Stimulated activated CD4-positive, alpha-beta T cell treated with anti-CD3 and anti-CD28 coated beads, Interleukin-1b, Interleukin-23, amount 100 ng/mL, for 48 hours (primary cell): Measurements from ENCODE around the gene SPOP.
"Not testable (repeated sequence)": the region's sequence is repeated elsewhere in the genome, so short reads cannot be mapped to it uniquely, and the experiment has no call there.

Source experiments
- DNase-seq: peaks from one replicate; pipeline ENCODE4 v3.0.0-alpha.2; 2020

SPOP gene

GRCh38 chr17:49646391-49647255 lies 31.3 kb downstream of the SPOP start:
- peak; percentile 54 for DNase-seq

DNA sequence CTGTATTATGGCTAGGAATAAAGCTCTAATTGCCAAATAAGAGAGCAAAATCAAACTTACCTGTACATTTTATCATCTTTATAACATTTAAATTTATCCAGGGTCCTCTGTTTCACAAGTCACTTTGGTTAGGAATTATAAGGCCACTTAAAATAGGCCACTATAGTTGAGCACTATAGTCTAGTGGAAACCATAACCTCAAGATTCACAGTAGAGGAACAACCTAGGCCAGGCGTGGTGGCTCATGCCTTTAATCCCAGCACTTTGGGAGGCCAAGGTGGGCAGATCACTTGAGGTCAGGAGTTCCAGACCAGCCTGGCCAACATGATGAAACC lies 31.9 kb downstream of the SPOP start:
- not testable (repeated sequence) for DNase-seq

DNA sequence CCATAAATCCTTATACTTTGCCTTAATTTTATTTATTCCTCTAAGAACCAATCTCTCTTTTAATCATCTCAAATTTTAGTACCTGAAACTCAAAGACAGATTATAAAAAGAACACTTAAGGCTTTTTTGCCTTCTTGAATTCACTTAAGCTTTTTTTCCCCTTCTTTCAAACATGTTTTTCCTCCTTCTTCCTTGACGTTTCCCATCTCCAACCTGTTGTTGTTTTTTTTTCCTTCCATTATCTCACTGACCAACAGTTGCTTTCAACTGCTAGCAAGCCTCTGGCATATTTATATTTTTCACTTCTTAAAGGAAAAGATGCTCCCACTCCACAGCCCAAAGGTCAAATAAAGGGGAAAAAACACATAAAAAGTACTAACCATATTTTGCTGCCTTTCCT lies 32.2 kb downstream of the SPOP start:
- no peak for DNase-seq

DNA sequence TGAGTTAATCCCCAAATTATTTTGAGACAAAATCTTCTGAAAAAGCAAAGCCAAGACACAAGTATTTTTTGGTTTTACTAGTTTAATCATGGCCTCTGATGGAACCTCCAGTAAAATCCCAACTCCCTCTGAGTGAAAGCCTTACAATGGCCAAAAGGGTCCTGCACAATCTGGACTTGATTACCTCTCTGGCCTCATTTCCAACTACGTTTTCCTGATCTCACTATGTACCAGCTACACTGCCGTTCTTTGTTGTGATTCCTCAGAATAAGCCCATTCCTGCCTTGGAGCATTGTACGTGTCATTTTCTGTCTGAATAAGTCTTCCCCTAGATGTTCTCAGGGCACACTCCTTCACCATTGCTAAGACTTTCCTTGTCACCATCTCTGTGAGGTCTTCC lies 37.3 kb downstream of the SPOP start:
- DNase-seq: no peak

DNA sequence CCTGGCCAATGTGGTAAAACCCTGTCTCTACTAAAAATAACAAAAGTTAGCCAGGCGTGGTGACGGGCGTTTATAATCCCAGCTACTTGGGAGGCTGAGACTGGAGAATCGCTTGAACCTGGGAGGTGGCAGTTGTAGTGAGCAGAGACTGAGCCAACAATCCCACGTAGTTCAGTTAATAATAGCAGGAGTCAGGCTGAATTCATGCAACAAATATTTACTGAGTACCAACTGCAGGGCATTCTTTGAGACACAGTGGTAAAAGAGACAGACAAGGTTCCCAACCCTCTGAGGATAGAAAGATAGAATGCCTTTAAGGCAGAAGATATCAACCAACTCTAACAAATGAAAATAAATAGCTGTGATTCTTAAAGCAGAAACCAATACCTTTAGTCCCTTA lies 39.1 kb downstream of the SPOP start:
- DNase-seq: no peak

DNA sequence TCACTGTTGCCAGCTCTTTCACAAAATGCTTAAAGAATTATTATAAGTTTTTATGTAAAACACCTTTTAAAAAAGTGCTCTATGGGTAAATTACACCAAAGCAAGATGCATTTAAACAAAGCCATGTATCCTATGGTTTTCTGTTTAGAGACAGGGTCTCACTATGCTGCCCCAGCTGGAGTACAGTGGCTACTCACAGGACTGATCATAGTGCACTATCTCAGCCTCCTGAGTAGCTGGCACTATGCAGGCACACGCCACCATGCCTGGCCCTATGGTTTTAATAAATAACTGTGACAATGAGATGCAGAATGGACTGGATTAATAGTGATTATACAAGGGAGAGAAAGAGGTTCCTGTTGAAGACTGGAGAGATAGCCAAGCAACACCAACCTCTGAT lies 40.2 kb downstream of the SPOP start:
- DNase-seq: no peak

- DNase-seq: no peak
Observed at GRCh38 chr17:49637050-49637449, 40.8 kb downstream of the SPOP start.

DNA sequence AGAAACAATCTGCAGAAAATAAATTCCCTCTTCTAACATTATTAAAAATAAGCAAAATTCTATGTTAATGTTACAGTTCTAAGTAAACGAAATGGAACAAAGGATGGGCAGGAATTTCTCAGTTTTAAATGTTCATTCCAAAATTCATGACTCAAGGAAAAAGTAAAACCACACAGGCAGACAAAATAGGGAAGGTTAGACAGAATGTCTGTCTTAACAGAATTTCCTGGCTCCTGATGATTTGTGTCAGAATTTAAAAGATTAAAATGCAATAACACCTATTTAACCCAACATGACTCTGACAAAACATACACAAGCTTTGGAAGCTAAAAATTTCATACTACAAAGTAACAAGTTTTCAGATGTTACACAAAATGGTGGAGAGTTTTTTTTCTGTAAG lies 42.8 kb downstream of the SPOP start:
- DNase-seq: no peak

- no peak for DNase-seq
Observed at GRCh38 chr17:49634485-49634860, 43.4 kb downstream of the SPOP start.

- no peak for DNase-seq
Observed at GRCh38 chr17:49633762-49634484, 44.0 kb downstream of the SPOP start.

DNA sequence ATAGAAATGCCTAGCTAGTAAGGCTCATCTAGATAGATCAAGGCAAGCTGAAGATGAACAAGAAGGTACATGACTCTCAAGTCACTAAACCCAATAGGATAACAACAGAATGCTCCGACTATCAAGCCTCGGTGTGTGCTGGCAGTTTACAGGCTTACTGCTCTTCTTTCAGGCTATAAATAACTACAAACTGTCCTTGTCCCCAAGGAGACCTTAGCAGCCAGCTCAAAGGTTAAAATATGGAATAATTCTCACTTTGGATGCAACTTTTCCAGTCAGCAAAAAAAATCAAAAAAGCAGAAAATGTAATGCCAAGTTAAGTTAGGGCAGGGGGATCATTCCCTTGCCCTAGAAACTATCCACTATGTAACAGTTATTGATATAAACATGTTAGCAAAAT lies 44.6 kb downstream of the SPOP start:
- DNase-seq: no peak

DNA sequence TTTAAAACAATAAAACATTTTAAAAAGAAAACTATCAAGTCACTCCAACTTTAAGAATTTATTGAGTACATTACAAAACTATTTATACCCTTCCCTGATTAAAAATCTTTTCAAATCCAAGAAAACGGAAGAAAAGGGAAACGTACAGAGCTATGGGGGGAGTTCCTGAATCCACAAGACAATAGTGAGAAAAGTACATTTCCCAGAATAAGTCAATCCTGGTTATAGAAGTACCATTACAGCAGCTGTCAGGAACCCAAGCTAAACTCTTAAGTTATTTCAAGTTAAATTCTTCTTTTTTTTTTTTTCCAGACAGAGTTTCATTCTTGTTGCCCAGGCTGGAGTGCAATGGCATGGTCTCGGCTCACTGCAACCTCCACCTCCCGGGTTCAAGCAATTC lies 45.7 kb downstream of the SPOP start:
- no peak for DNase-seq

DNA sequence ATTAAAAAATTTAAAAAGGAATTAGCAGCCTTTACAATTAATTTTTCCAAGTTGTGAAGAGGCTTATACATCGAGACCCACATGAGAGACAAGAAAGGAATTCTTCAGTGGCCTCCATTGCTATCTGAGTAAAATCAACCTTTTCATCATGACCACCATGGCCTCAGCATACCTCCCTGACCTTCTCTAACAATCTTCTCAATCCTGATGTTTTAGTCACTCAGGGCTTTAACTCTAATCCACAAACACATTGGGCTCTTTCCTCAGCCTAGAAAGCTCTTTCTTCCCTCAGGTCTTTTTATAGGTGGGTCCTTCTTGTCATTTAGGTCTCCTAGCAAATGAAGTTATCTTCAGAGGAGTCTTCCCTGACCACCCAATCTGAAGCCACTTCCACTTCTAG lies 46.4 kb downstream of the SPOP start:
- no peak for DNase-seq

DNA sequence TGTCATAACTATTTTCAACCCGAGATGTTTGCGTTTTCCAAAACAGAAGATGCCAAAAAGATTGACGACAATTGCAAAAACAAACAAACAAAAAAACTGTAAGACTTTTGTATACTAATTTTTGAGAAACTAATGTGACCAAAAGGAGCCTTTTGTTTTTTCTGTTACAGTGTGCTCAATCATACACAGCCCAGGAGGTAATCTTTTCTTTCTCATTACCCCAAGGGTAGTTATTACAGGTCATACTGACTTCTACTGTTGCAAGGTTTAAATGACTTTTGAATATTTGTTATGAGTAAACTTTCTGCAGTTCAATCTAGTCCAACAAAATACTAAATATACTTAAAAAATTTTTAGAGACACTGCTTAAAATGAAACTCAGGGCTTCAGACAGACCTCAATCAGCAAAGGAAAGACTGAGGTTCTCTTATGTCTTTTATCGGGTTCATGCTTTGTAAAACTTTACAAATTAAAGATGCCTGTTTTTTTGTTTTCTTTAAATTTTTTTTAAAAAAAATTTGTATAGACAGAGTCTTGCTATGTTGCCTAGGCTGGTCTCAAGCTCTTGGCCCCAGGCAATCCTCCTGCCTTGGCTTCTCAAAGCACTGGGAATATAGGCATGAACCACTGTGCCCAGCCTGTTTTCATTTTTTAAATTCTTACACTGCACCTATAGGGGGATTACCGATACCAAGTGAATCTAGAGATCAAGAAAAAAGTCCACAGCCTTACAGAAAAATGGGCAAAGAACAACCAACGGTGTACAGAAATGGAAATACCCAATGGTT lies 47.6 kb downstream of the SPOP start:
- no peak for DNase-seq

- no peak for DNase-seq
Observed at GRCh38 chr17:49629447-49629846, 48.5 kb downstream of the SPOP start.

- DNase-seq: no peak
Observed at GRCh38 chr17:49624896-49625295, 53.0 kb downstream of the SPOP start.

DNA sequence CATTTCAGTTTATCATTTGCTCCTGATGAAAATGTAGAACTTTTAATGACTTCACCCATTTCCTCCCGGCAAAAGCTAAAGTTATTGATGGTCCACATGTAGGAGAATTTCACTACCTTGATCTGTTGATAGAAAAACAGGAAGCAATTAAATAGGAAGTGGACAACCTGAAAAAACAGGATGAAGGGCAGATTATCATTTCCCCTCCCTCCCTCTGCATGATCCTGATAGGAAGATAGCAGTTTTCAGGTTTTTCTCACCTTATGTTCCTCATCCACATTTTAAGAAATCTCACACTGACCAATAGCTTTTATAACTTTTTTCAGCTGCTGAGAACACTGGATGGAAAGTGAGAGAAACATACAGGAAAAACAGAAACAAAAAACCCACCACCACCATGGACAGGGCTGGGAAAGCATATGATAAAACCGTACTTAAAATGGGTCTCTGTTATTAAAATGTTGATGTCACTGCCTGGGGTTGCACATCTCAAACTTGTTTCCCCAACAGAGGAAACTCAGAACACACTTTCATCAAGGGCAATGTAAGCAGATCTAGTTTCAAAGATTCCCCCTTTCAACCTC lies 55.9 kb downstream of the SPOP start:
- no peak for DNase-seq

- no peak for DNase-seq
Observed at GRCh38 chr17:49621420-49621819, 56.5 kb downstream of the SPOP start.

GRCh38 chr17:49618028-49618611 lies 59.8 kb downstream of the SPOP start:
- DNase-seq: no peak

DNA sequence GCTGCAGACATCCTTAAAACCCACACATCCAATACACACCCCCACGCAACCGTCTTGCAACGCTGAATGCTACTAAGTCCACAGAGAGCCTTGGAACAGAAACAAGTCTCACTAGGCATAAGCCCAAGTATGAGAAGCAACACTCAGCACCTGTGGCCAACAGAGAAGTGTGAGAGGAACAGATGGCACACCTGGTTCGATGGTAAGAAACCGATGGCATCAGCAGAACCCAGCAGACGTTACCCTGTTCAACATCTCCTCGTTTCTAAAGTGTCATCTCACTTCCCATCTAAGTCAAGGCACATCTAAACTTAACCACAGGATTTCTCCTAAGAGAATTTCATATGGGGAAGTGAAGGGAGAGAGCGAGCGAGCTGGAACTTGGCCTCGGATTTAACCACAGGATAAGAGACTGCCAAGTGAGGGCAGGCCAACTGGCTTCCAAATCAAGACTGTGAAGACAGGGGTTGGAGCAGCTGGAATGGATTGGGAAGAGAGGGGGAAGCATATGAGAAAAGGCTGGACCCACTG lies 61.2 kb downstream of the SPOP start:
- DNase-seq: no peak

GRCh38 chr17:49616086-49616485 lies 61.8 kb downstream of the SPOP start:
- DNase-seq: no peak

DNA sequence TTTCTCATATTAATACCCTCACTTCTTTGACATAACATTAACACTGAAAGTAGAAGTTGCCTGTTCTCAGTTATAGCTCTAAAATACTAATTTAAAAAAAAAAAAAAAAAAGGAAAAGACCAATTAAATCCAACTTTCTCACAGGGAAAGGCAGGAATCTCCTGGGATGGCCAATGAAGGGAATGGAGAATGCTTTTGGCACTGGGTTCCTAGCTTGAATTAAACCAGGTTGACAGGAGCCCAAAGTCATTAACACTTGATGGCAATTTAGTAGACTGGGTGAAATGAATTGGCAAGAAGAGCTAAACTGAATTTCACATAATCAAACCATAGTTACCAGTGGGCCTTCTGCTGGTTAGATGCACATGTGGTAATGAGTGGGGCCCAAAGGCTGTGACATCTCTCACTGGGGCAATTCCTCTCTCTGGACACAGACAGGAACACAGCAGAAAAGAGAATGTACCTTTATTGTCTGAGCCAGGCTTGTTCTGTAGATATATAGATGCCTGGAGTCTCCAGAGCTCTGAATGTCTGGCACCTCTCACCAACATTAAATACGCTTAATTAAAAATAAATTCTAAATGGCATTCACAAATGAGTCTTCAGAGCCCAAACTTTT lies 64.6 kb downstream of the SPOP start:
- DNase-seq: no peak
